T1000 (cell line): ENCODE results near the gene KCNK15.

Experiments
- DNase-seq: peaks from one replicate; lab custom pipeline; 2025; ENCODE audit warnings: mixed read lengths; lab: John Stamatoyannopoulos, UW

The KCNK15 gene

GRCh38 chr20:44715499-44716308 is 30.0 kb upstream of the KCNK15 start:
- no peak for DNase-seq

DNA sequence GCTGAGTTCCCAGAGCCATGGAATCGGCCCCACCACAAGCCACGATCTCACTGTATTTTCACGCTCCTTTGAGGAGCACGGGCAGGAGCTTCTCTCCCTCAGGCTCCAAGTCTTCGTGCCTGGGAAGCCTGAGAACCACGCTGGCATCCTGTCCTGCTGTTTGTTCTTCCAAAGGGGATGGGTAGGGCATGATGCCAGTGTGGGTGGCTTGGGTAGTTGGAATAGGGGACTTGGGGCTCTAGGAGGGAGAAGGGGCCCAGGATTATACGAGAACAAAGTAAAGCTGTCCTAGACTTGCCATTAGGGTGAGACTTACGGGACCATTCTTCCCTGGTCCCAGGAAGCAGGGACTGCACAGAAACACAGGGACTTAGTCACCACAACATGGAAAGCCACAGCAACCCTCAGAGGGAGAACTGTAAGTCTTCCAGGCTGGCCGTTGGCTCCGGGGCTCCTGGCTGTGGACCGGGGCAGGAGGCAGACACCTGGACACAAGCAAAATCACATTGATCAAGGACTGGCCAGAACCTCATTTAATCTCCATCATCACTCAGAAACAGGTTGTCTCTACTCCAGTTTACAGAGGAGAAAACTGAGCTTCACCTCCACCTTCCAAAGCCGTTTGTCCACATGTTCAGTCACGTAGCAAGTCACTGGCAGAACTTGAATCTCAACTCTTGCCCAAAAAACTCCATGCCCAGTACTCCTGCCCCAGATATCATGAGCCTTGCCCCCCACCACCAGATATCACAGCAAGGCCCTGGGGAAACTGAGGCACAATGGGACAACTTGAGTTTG is 29.2 kb upstream of the KCNK15 start:
- DNase-seq, result no peak

- DNase-seq, result no peak
Measured at GRCh38 chr20:44717986-44718385, 27.7 kb upstream of the KCNK15 start.

GRCh38 chr20:44719841-44720240 is 25.8 kb upstream of the KCNK15 start:
- DNase-seq, result no peak

GRCh38 chr20:44720621-44720996 is 25.1 kb upstream of the KCNK15 start:
- peak; percentile 91 for DNase-seq

GRCh38 chr20:44720997-44721784 is 24.5 kb upstream of the KCNK15 start:
- DNase-seq, result peak; percentile 78

GRCh38 chr20:44721785-44722054 is 23.9 kb upstream of the KCNK15 start:
- DNase-seq, result no peak

DNA sequence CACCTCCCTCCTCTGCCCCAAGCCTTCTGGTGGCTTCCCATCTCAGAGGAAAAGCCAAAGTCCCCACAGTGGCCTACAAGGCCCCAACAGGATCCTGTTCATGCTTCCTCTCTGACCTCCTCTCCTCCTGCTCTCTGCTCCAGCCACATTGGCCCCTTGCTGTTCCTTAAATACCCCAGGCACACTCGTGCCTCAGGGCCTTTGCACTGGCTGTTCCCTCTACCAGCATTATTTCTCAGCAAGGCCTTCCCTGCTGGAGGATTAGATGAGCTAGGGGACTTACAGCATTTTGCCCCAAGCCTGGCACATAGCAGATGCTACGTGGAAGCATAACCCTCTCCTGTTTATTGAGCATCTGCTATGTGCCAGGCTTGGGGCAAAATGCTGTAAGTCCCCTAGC is 22.7 kb upstream of the KCNK15 start:
- no peak for DNase-seq

DNA sequence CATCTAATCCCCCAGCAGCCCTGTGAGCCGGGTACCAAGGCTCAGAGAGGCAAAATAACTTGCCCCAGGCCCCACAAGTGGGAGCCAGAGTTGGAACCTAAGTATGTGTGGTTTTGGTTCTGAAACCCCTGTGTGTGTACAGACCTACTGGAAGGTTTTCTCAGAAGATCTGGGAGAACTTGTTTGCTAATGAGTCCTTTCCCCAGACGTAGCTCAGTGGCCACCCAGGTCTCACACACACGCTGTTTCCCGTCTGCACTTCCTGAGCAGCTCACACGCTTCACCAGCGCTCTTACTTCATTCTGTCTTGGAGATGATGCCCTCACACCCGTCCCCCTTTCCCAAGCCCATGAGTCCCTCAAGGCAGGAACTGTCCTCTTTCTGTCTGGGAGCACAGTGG is 22.3 kb upstream of the KCNK15 start:
- no peak for DNase-seq

DNA sequence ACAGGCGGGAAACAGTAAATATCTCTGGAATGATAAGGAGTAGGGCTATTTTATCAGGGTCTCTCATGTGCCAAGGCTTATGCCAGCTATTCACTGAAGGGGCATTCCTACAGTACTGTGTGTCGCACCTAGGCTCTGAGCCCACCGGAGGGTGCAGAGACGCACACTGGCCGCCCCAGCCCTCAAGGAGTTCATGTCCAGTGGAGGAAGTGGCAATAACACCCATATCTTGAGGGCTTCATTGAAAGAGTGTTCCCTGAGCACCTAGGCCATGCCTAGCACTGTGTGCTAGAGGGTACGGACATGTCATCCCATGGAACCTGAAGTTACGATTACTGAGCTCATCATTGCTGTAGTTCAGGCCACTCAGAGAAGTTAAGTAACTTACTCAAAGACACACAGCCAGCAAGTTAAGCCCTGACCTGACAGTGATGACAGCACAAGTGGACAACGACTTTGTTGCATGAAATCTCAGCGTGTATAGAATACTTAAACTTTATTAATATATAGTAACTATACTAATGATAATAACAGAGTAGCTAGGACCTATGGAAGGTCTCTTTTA is 21.8 kb upstream of the KCNK15 start:
- no peak for DNase-seq

DNA sequence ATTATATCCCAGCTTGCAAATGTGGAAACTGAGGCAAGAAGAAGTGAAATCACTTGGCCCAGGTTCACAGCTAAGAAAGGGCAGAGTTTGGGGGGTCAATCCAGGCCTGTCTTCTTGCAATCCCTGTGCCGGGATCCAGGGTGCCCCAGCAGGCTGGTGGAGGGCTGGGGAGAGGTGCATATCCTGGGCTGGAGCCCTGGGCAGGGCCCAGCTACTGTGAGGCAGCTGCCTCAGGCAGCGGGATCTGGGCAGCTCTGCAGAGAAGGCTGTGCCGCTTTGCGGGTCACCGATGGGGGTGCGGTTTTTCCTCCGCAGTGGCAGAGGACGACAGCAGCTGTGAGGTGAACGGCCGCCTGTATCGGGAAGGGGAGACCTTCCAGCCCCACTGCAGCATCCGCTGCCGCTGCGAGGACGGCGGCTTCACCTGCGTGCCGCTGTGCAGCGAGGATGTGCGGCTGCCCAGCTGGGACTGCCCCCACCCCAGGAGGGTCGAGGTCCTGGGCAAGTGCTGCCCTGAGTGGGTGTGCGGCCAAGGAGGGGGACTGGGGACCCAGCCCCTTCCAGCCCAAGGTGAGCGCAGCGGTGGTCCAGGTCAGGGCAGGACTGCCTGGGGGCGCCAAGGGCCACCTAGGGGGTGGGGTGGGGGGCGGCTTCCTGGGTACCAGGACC is 21.1 kb upstream of the KCNK15 start:
- DNase-seq, result no peak

DNA sequence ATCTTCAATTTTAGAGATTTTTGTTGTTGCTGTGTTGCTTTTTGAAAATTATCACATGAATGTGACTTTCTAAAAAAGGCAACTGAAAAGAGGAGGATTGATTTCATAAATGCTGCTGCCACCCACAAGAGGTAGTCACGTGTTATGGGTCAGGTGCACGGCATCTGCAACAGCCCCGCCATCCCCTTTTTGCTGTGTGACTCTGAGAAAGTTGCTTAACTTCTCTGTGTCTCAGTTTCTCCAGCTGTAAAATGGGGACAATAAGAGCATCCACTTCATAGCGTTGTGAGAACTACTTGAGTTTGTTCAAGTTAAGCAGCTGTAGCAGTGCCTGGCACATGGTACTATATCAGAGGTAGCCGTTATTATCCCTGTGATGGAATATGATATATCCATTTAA is 19.8 kb upstream of the KCNK15 start:
- DNase-seq, result no peak

- DNase-seq, result no peak
Measured at GRCh38 chr20:44727039-44727438, 18.6 kb upstream of the KCNK15 start.

DNA sequence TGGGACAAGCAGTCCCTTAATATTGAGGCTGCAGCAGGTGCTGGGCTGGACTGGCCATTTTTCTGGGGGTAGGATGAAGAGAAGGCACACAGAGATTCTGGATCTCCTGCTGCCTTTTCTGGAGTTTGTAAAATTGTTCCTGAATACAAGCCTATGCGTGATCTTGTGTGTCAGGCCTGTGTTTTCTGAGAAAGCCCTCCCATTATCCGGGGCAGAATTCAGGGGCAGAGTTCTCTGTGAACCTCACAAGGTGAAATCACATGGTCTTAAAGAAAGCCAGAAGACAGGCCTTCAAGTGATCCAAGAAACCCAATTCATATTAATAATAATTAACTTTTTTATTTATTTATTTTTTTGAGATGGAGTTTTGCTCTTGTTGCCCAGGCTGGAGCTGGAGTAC is 18.0 kb upstream of the KCNK15 start:
- no peak for DNase-seq

- peak; percentile 97 for DNase-seq
Measured at GRCh38 chr20:44728801-44729443, 16.7 kb upstream of the KCNK15 start.

GRCh38 chr20:44730441-44730840 is 15.2 kb upstream of the KCNK15 start:
- peak; percentile 89 for DNase-seq

- DNase-seq, result no peak
Measured at GRCh38 chr20:44731657-44732056, 14.0 kb upstream of the KCNK15 start.

DNA sequence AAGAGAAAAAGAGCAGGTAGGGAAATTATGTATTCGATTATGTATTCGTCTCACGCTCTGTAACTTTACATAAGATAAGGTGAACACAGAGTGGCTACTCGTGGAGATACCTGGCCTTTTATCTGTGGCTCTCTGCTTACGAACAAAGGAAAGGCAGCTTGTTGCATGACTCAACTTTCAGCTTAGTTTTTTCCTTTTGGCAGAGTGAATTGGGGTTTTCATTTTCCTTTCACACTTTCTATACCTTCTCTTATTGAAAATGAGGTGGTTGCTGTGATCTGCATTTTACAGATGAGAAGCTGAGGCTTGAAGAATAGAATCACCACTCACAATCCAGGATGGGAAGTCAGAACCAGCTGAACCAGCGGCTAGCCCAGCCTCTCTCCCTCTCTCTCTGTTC is 13.3 kb upstream of the KCNK15 start:
- no peak for DNase-seq

DNA sequence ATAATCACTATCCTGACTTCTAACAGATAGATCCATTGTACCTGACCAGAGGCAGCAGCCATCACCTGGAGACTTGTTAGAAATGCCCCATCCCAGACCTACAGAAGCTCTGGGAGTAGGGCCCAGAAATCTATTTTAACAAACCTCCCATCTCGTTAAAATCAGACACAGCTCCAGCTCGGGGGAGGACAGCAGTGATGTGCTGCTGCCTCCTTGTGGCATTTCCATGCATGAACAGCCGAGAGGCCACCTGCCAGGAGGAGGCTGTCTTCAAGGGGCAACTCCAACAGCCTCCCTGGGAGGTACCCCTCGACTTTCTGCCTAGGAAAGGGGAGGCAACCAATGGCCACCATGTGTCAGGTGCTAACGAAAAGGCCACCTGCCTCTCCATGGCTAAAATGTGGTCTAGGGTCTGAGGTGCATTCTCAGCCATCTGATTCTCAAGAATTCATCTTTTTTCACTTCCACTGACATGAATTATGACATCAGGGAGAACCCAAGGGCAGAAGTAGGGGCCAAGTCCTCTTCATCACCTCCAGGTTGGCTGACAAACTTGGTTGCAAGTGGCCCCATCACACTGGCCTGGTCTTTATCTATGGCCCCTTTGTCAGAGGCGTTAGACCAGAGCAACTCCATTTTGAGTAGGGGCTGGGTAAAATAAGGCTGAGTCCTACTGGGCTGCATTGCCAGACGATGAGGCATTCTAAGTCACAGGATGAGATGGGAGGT is 12.2 kb upstream of the KCNK15 start:
- DNase-seq, result peak; percentile 81

GRCh38 chr20:44734938-44735337 is 10.7 kb upstream of the KCNK15 start:
- DNase-seq, result peak; percentile 58

DNA sequence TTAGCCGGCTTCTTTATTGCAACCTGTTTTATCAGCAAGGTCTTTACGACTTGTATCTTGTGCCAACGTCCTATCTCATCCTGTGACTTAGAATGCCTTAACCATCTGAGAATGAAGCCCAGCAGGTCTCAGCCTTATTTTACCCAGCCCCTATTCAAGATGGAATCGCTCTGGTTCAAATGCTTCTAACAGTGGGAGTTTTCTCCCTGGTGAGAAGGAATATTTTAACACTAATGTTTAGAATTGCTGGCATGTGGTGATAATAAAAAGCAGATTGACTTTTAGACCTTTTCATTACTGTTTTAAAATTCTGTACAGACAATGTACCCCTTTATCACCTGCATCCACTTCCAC is 9.9 kb upstream of the KCNK15 start:
- no peak for DNase-seq
